HG03064 (cell line): ENCODE results near the gene MVK.
A peak's percentile ranks its signal among the peaks of the same experiment; 100 is the strongest.

Experiments
- ATAC-seq: cut with Tn5 transposase; IDR thresholded peaks from one replicate; pipeline ENCODE4 v1.9.1; 2021; ENCODE audit warnings: low read depth; ENCODE audit not compliant: unreplicated experiment

The MVK gene

GRCh38 chr12:109573029-109573913 is at the start of gene MVK, which contains the start of gene MMAB:
Gene MVK (plus strand): TSS chr12:109573794. CDS start chr12:109574823, 1,029 bp downstream.
Gene MMAB (minus strand): TSS chr12:109573504. CDS start chr12:109573480, 24 bp downstream.
- peak; percentile 90 for ATAC-seq

- ATAC-seq = no peak
Measured at GRCh38 chr12:109524466-109525278, 48.9 kb upstream of the MVK start.

- no peak for ATAC-seq
Measured at GRCh38 chr12:109525279-109525585, 48.4 kb upstream of the MVK start.

GRCh38 chr12:109527489-109528123 is 46.0 kb upstream of the MVK start:
- ATAC-seq = no peak

GRCh38 chr12:109529691-109530640 is 43.6 kb upstream of the MVK start:
- no peak for ATAC-seq

GRCh38 chr12:109531411-109531810 is 42.2 kb upstream of the MVK start:
- no peak for ATAC-seq

- ATAC-seq = no peak
Measured at GRCh38 chr12:109532721-109533486, 40.7 kb upstream of the MVK start.

GRCh38 chr12:109533487-109533740 is 40.2 kb upstream of the MVK start:
- ATAC-seq = no peak

- no peak for ATAC-seq
Measured at GRCh38 chr12:109534456-109534855, 39.1 kb upstream of the MVK start.

- ATAC-seq = no peak
Measured at GRCh38 chr12:109535231-109535862, 38.2 kb upstream of the MVK start.

GRCh38 chr12:109535863-109536250 is 37.7 kb upstream of the MVK start:
- ATAC-seq = no peak

- no peak for ATAC-seq
Measured at GRCh38 chr12:109537136-109537535, 36.5 kb upstream of the MVK start.

- no peak for ATAC-seq
Measured at GRCh38 chr12:109538191-109538863, 35.3 kb upstream of the MVK start.

GRCh38 chr12:109539508-109539907 is 34.1 kb upstream of the MVK start:
- no peak for ATAC-seq

- no peak for ATAC-seq
Measured at GRCh38 chr12:109540526-109541412, 32.8 kb upstream of the MVK start.

- no peak for ATAC-seq
Measured at GRCh38 chr12:109541413-109541726, 32.2 kb upstream of the MVK start.

GRCh38 chr12:109542014-109542413 is 31.6 kb upstream of the MVK start:
- no peak for ATAC-seq

GRCh38 chr12:109542876-109543275 is 30.7 kb upstream of the MVK start:
- no peak for ATAC-seq
